HL-60/S4 treated with phorbol 12-myristate 13-acetate at 8.2 ng/mL for 4 days and 3 days (cell line): ENCODE measurements around the gene MAB21L1.

Source experiments
- in situ Hi-C: fragments of 300-500 bp; cut with MboI; formaldehyde crosslinking; loops from 2 replicates; pipeline ENCODE4 v1.15.0; 2022; ENCODE audit warnings: low sequenced_read_pairs

The MAB21L1 gene

GRCh38 chr13:35449821-35450220 is 26.7 kb downstream of the MAB21L1 start:
- in situ Hi-C loops = no loop called here

DNA sequence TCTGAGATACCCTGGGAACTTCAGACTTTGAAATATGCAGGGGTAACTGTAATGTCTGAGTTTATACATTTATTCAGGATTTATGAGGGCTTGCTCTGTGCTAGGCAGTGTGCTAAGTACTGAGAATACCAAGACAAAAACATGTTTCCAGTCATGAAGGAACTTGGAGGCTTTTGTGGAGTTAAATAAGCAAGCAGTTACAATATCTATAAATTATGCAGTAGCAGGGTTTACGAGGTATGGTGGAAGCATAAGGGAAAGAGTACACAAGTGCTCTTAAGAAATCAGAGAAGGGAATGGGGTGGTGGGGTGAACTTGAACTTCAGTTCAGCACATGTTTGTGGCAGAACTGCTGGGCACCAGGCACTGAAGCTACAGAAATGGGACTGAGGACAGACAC is 28.0 kb downstream of the MAB21L1 start:
- in situ Hi-C loops = no loop called here
